SU-DHL-6 (cell line): Measurements from ENCODE around the gene NPAS3.

ENCODE experiments used
- CTCF ChIP-seq: fragments of 200-600 bp; sonication (generic); IDR thresholded peaks from one replicate; pipeline ENCODE4 v1.5.1; 2017; ENCODE audit warnings: antibody characterized with exemption, mild to moderate bottlenecking, low read length, moderate library complexity; ENCODE audit not compliant: insufficient read depth, poor library complexity, severe bottlenecking
- EZH2phosphoT487 ChIP-seq: fragments of 200-600 bp; sonication (generic), shearing (Covaris generic); conservative IDR thresholded peaks from 2 replicates; pipeline ENCODE4 v1.6.1; 2018; ENCODE audit warnings: mild to moderate bottlenecking, antibody characterized with exemption, low read length, moderate library complexity, mixed read lengths

- TF ChIP-seq CTCF (no peak), EZH2phosphoT487 (no peak)
Measured at GRCh38 chr14:33693237-33693636, 754.6 kb downstream of the NPAS3 start.
